ENCODE results near the gene NLRP12. TPM values are rescaled to one million over a fixed set of nuclear protein-coding genes. Genes with fewer than 3 reads are reported as not detected.
A peak's percentile ranks its signal among the peaks of the same experiment; 100 is the strongest.

The NLRP12 gene
- total and polyA plus RNA-seq, 2 experiments from 2014 or later = 1.9 to 7.5 TPM

GRCh38 chr19:53823380-53824120 is 564 bp downstream of the NLRP12 start:
- no peaks in the 10 kb centered on the region for H3K27me3 ChIP-seq (ENCODE audit: insufficient read depth)
- H3K27ac ChIP-seq (ENCODE audit: low read depth) = peak overlapping the region; percentile 77
- H3K27ac Mint-ChIP-seq = peak overlapping the region; percentile 53
- H3K4me2 ChIP-seq = no peak overlapping the region
- no peak overlapping the region for H3K4me3 ChIP-seq
- H3K4me1 Mint-ChIP-seq = peaks cover 15% of the 10 kb centered on the region
- H4K20me1 ChIP-seq (replicated peaks; ENCODE audit: insufficient read depth) = no peaks in the 10 kb centered on the region
- no peaks in the 10 kb centered on the region; the same call in none of the 3 replicates for H3K9me3 Mint-ChIP-seq
- peaks cover 13% of the 10 kb centered on the region; the same call in 1 of the 2 replicates for H3K4me1 ChIP-seq (ENCODE audit: insufficient read depth)
- TF ChIP-seq EZH2phosphoT487 (IDR thresholded peaks at IDR 0.05; ENCODE audit: unreplicated experiment) (no peak), ETS1 (IDR thresholded peaks at IDR 0.05) (no peak), ZNF462 (CRISPR knock-in tag; IDR thresholded peaks at IDR 0.05) (no peak), JUNB (IDR thresholded peaks at IDR 0.05; ENCODE audit: unreplicated experiment) (no peak), NANOG (IDR thresholded peaks at IDR 0.05; ENCODE audit: borderline replicate concordance) (no peak), REST (IDR thresholded peaks at IDR 0.05; ENCODE audit: unreplicated experiment) (no peak), CTCF (conservative IDR thresholded peaks at IDR 0.05; ENCODE audit: low read depth in 2 of 2) (no peak), EZH2 (IDR thresholded peaks at IDR 0.05; ENCODE audit: low read depth, unreplicated experiment) (no peak), CREB1 (CRISPR knock-in tag; IDR thresholded peaks at IDR 0.05; ENCODE audit: low read depth) (no peak), ZNF114 (CRISPR knock-in tag; IDR thresholded peaks at IDR 0.05) (no peak)
- 0 out of 2 replicates have a peak, but pooled peaks cover 4% of the 10 kb centered on the region for H3K79me2 ChIP-seq (replicated peaks; ENCODE audit: insufficient read depth)
- no peak for DNase-seq (ENCODE audit: low spot score)
- H3K4me3 Mint-ChIP-seq = no peak overlapping the region; the same call in 2 of the 3 replicates
- H2AFZ ChIP-seq = peak overlapping the region; percentile 54; the same call in 1 of the 2 replicates
- no peaks in the 10 kb centered on the region; the same call in 2 of the 3 replicates for H3K36me3 Mint-ChIP-seq (ENCODE audit: low read depth)
- no peaks in the 10 kb centered on the region for H3K36me3 ChIP-seq (ENCODE audit: insufficient read depth)
- H3K9me2 ChIP-seq (ENCODE audit: insufficient read depth) = no peaks in the 10 kb centered on the region
- H3F3A ChIP-seq (replicated peaks; ENCODE audit: low read depth) = 0 out of 2 replicates have a peak, but pooled peaks cover 9% of the 10 kb centered on the region
- H3K27me3 Mint-ChIP-seq (ENCODE audit: insufficient read depth, low read depth, poor library complexity) = peaks cover 7% of the 10 kb centered on the region
- no peak; the same call in 2 of the 3 replicates for ATAC-seq

Data from GM23338 (cell line).